Measurements from ENCODE around the gene HPSE2. TPM values are rescaled to one million over a fixed set of nuclear protein-coding genes. Genes with fewer than 3 reads are reported as not detected.

The HPSE2 gene
- total and polyA plus RNA-seq, 2 of the 13 experiments (the other 11 are each of a cell fraction or from before 2014, with no cell fraction given), result 0.01 TPM; not detected in 1

DNA sequence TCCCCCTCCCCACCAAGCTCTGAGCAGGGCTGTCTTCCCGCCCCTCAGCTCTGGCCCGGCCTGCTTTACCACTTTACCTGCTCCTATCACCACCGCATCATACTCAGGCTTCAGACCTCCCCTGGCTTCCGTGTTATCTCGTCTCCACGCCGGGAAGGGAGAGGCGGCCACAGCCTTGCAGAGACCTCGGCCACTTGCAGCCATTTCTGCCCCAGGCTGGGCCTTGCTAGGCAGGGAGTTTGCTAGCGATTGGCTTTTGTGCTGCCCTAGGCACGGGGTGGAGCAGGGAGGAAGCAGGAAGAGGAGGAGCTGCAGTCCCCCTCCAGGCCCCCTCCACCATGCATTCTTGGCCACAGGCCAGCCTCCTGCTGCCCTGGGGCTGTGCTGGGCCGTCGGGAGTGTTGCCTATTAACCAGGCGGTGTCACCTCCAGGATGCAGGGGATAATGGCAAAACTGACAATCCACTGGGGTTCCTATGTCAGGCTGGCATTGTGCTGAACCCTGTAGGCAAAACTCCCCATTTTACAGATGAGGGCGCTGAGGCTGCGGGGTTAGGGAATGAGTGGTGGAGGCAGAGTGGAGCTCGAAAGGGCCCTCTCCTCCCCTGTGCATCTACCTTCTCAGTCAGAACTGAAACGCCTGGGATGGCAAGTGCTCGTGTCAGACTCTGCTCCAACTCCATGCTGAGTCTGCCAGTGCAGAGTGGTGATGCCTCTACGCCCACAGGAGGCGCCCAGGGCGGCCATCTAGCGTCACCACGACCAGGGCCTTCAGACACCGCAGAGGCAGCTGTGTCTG lies 820.5 kb downstream of the HPSE2 start, which contains the start of gene PYROXD2 (continued):
- TF ChIP-seq, protein P1, sequence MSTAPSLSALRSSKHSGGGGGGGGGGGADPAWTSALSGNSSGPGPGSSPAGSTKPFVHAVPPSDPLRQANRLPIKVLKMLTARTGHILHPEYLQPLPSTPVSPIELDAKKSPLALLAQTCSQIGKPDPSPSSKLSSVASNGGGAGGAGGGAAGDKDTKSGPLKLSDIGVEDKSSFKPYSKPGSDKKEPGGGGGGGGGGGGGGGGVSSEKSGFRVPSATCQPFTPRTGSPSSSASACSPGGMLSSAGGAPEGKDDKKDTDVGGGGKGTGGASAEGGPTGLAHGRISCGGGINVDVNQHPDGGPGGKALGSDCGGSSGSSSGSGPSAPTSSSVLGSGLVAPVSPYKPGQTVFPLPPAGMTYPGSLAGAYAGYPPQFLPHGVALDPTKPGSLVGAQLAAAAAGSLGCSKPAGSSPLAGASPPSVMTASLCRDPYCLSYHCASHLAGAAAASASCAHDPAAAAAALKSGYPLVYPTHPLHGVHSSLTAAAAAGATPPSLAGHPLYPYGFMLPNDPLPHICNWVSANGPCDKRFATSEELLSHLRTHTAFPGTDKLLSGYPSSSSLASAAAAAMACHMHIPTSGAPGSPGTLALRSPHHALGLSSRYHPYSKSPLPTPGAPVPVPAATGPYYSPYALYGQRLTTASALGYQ (CRISPR knock-in tag; IDR thresholded peaks at IDR 0.05), result 0 out of 2 replicates have a peak, but pooled peaks have one; percentile 19
- TF ChIP-seq, protein P2, sequence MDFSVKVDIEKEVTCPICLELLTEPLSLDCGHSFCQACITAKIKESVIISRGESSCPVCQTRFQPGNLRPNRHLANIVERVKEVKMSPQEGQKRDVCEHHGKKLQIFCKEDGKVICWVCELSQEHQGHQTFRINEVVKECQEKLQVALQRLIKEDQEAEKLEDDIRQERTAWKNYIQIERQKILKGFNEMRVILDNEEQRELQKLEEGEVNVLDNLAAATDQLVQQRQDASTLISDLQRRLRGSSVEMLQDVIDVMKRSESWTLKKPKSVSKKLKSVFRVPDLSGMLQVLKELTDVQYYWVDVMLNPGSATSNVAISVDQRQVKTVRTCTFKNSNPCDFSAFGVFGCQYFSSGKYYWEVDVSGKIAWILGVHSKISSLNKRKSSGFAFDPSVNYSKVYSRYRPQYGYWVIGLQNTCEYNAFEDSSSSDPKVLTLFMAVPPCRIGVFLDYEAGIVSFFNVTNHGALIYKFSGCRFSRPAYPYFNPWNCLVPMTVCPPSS (IDR thresholded peaks at IDR 0.05), result no peak
- TF ChIP-seq SPEN (CRISPR knock-in tag; IDR thresholded peaks at IDR 0.05; ENCODE audit: low read depth) (peak; percentile 82), ZNF557 (CRISPR knock-in tag; IDR thresholded peaks at IDR 0.05) (0 out of 2 replicates have a peak, but pooled peaks have one; percentile 35), NFIC (IDR thresholded peaks at IDR 0.05; ENCODE audit: low read length) (peak; percentile 90), PRPF4 (IDR thresholded peaks at IDR 0.05; ENCODE audit: low read depth, low read length, poor library complexity, severe bottlenecking) (no peak), ZNF160 (CRISPR knock-in tag; IDR thresholded peaks at IDR 0.05) (peak; percentile 94), ZNF629 (CRISPR knock-in tag; conservative IDR thresholded peaks at IDR 0.05) (peak; percentile 81), ZNF570 (CRISPR knock-in tag; IDR thresholded peaks at IDR 0.05; ENCODE audit: borderline replicate concordance) (no peak), KLF11 (CRISPR knock-in tag; IDR thresholded peaks at IDR 0.05) (0 out of 2 replicates have a peak, but pooled peaks have one; percentile 41)
- TF ChIP-seq, protein P3, sequence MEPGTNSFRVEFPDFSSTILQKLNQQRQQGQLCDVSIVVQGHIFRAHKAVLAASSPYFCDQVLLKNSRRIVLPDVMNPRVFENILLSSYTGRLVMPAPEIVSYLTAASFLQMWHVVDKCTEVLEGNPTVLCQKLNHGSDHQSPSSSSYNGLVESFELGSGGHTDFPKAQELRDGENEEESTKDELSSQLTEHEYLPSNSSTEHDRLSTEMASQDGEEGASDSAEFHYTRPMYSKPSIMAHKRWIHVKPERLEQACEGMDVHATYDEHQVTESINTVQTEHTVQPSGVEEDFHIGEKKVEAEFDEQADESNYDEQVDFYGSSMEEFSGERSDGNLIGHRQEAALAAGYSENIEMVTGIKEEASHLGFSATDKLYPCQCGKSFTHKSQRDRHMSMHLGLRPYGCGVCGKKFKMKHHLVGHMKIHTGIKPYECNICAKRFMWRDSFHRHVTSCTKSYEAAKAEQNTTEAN (CRISPR knock-in tag; conservative IDR thresholded peaks at IDR 0.05), result 0 out of 2 replicates have a peak, but pooled peaks have one; percentile 60
- TF ChIP-seq, protein P4, sequence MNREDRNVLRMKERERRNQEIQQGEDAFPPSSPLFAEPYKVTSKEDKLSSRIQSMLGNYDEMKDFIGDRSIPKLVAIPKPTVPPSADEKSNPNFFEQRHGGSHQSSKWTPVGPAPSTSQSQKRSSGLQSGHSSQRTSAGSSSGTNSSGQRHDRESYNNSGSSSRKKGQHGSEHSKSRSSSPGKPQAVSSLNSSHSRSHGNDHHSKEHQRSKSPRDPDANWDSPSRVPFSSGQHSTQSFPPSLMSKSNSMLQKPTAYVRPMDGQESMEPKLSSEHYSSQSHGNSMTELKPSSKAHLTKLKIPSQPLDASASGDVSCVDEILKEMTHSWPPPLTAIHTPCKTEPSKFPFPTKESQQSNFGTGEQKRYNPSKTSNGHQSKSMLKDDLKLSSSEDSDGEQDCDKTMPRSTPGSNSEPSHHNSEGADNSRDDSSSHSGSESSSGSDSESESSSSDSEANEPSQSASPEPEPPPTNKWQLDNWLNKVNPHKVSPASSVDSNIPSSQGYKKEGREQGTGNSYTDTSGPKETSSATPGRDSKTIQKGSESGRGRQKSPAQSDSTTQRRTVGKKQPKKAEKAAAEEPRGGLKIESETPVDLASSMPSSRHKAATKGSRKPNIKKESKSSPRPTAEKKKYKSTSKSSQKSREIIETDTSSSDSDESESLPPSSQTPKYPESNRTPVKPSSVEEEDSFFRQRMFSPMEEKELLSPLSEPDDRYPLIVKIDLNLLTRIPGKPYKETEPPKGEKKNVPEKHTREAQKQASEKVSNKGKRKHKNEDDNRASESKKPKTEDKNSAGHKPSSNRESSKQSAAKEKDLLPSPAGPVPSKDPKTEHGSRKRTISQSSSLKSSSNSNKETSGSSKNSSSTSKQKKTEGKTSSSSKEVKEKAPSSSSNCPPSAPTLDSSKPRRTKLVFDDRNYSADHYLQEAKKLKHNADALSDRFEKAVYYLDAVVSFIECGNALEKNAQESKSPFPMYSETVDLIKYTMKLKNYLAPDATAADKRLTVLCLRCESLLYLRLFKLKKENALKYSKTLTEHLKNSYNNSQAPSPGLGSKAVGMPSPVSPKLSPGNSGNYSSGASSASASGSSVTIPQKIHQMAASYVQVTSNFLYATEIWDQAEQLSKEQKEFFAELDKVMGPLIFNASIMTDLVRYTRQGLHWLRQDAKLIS (CRISPR knock-in tag; IDR thresholded peaks at IDR 0.05), result 0 out of 2 replicates have a peak, but pooled peaks have one; percentile 44
- TF ChIP-seq, protein P5, sequence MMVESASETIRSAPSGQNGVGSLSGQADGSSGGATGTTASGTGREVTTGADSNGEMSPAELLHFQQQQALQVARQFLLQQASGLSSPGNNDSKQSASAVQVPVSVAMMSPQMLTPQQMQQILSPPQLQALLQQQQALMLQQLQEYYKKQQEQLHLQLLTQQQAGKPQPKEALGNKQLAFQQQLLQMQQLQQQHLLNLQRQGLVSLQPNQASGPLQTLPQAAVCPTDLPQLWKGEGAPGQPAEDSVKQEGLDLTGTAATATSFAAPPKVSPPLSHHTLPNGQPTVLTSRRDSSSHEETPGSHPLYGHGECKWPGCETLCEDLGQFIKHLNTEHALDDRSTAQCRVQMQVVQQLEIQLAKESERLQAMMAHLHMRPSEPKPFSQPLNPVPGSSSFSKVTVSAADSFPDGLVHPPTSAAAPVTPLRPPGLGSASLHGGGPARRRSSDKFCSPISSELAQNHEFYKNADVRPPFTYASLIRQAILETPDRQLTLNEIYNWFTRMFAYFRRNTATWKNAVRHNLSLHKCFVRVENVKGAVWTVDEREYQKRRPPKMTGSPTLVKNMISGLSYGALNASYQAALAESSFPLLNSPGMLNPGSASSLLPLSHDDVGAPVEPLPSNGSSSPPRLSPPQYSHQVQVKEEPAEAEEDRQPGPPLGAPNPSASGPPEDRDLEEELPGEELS (CRISPR knock-in tag; IDR thresholded peaks at IDR 0.05), result peak; percentile 34; the same call in 1 of the 2 replicates
